Nephron (organoid): ENCODE results near the gene LRRK2.
"Not testable (repeated sequence)": the region's sequence is repeated elsewhere in the genome, so short reads cannot be mapped to it uniquely, and the experiment has no call there.

Source experiments
- H3K27ac Mint-ChIP-seq, 3 experiments: 2 replicates each; pipeline ENCODE4 v1.8.0; 2020; ENCODE audit warnings: mixed read lengths in 3 of 3, mild to moderate bottlenecking in 2 of 3, moderate library complexity in 1 of 3
- H3K27me3 Mint-ChIP-seq: 2 replicates; pipeline ENCODE4 v1.8.0; 2021; ENCODE audit warnings: low read depth, mild to moderate bottlenecking, moderate library complexity, mixed read lengths
- H3K36me3 Mint-ChIP-seq: 2 replicates; pipeline ENCODE4 v1.8.0; 2020; ENCODE audit warnings: low read depth, mixed read lengths
- H3K4me1 Mint-ChIP-seq: 2 replicates; pipeline ENCODE4 v1.8.0; 2020; ENCODE audit warnings: mixed read lengths
- H3K4me3 Mint-ChIP-seq, 3 experiments: 2 replicates each; pipeline ENCODE4 v1.8.0; 2020; ENCODE audit warnings: mild to moderate bottlenecking in 3 of 3, mixed read lengths in 3 of 3, moderate library complexity in 2 of 3
- H3K9me3 Mint-ChIP-seq: 2 replicates; pipeline ENCODE4 v1.8.0; 2020; ENCODE audit warnings: mixed read lengths
- TF ChIP-seq, protein P1 (sequence below), 3 experiments: fragments of 200-600 bp; sonication (generic); IDR thresholded peaks; one replicate each; pipeline ENCODE4 v1.5.0; 2021; ENCODE audit warnings: antibody characterized with exemption in 3 of 3; ENCODE audit not compliant: unreplicated experiment in 3 of 3

The LRRK2 gene

DNA sequence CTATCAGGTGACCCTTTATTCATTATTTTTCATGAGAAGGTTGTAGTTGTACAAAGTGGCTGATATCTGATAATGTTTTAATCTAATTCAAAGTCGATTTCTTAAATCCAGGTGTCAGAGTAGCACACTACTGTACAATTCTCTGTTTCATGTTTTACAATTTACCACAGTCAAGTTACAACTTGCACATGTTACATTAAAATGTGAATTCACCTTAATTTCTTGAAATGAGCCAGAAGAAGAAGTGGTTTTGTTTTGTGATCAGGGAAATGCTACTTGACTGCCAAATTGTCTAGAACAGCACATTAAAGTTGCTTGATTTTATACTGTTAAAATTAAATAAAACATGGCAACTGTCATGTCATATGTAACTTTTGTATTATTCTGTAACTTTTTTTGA is 23.2 kb downstream of the LRRK2 start:
- TF ChIP-seq, protein P1, sequence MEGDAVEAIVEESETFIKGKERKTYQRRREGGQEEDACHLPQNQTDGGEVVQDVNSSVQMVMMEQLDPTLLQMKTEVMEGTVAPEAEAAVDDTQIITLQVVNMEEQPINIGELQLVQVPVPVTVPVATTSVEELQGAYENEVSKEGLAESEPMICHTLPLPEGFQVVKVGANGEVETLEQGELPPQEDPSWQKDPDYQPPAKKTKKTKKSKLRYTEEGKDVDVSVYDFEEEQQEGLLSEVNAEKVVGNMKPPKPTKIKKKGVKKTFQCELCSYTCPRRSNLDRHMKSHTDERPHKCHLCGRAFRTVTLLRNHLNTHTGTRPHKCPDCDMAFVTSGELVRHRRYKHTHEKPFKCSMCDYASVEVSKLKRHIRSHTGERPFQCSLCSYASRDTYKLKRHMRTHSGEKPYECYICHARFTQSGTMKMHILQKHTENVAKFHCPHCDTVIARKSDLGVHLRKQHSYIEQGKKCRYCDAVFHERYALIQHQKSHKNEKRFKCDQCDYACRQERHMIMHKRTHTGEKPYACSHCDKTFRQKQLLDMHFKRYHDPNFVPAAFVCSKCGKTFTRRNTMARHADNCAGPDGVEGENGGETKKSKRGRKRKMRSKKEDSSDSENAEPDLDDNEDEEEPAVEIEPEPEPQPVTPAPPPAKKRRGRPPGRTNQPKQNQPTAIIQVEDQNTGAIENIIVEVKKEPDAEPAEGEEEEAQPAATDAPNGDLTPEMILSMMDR (IDR thresholded peaks at IDR 0.05; ENCODE audit: unreplicated experiment in 3 of 3), result no peak
- Mint-ChIP-seq H3K27me3 (no peaks in the 10 kb centered on the region), H3K9me3 (no peaks in the 10 kb centered on the region), H3K4me3 (no peak overlapping the region), H3K27ac (no peak overlapping the region), H3K36me3 (peaks cover 7% of the 10 kb centered on the region), H3K4me1 (no peaks in the 10 kb centered on the region)

DNA sequence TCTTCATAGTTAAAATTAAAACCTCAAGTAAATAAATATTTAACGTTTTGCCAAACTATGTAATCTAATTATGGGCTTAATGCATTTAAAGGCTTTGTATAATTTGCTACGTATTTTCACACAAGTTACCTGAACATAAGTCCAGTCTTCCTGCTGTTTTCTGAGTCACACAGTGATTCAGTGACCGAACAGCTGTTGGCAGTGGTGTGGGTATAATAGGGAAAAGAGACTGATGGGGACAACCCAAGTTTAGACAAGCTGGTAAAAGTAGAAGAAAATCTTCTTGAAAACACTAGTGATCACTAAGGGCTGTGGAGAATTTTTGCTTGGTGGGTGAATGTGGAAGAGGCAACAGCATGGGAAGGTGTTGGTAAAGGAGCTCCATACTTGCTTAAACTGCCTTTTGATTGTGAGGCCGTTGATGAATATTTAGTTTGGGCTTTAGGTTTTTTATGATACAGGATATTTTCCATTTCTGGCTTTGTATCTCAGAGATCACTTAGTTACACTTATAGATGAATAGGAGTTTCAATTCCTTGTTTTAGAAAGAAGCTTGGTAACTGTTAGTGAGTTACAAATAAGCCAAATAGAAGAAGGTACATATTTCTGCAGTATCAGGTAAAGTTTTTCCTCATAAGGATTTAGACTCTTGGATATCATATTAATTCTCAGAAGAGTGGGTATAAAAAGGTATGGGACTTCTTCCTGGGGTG is 23.9 kb downstream of the LRRK2 start:
- Mint-ChIP-seq H3K9me3 (no peaks in the 10 kb centered on the region), H3K4me3 (no peak overlapping the region), H3K36me3 (peaks cover 7% of the 10 kb centered on the region), H3K27me3 (no peaks in the 10 kb centered on the region), H3K4me1 (no peaks in the 10 kb centered on the region), H3K27ac (no peak overlapping the region)
- TF ChIP-seq, protein P1 (IDR thresholded peaks at IDR 0.05; ENCODE audit: unreplicated experiment in 3 of 3), result no peak

DNA sequence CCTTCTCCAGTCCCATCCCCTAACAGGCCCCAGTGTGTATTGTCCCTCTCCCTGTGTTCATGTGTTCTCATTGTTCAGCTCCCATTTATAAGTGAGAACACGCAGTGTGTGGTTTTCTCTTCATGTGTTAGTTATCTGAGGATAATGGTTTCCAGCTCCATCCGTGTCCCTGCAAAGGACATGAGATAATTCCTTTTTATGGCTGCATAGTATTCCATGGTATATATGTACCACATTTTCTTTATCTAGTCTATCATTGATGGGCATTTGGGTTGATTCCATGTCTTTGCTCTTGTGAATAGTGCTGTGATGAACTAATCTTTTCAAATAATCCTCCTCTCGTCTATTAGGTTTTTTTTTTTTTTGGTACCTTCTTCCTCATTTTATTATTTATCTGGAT is 25.9 kb downstream of the LRRK2 start:
- H3K36me3 Mint-ChIP-seq, H3K9me3 Mint-ChIP-seq, H3K27ac Mint-ChIP-seq, H3K27me3 Mint-ChIP-seq, H3K4me3 Mint-ChIP-seq, H3K4me1 Mint-ChIP-seq: not testable (repeated sequence)

DNA sequence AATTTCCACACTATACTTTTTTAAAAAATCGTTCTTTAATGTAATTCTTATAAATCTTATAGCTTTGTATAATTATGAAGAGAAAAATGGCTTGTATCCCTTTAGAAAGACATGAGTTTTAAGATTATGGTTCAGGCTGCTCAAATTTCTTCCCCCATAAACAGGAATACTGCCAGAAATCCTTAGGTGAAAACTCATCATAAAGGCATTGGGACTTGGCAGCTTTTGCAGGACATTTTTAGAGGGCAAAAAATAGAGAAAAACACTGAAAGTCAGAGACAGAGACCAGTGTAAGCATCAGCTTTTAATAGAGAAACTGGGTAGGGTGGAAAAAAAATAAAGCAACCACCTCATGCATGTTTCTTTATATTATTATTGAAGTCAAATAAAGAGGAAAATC is 29.1 kb downstream of the LRRK2 start:
- H3K27me3 Mint-ChIP-seq, result no peaks in the 10 kb centered on the region
- H3K27ac Mint-ChIP-seq, result no peak overlapping the region

DNA sequence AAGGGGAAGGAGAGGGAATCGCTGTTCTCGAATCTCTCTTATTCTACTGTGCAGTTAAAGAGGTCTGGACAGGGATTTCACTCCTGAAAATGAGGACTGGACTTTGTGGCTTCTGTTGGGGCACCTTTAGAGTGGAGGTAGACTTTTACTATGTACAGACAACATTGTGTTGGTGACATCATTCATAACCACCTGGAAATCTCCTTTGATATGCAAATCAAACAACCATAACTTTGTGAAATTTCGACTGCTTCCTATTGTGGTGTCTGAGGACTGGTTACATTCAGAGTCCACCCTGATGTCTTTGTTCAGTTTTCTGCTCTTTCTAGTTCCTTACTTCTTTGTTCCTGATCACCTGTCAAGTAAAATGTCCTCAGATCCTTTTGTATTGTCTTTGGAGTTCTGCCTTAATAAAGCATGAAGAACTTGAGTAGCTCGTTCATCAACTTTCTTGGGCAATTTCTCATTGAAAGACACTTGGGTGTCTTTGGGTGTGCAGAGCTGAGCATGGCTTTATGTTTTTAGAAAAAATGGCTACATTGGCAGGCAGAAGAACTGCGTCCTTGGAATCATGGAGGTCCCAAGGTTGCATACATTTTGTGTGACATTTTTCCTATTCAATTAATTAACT is 29.8 kb downstream of the LRRK2 start:
- no peaks in the 10 kb centered on the region for H3K4me1 Mint-ChIP-seq
- TF ChIP-seq, protein P1 (IDR thresholded peaks at IDR 0.05; ENCODE audit: unreplicated experiment in 3 of 3), result no peak
- H3K4me3 Mint-ChIP-seq, result no peak overlapping the region
- H3K27ac Mint-ChIP-seq, result no peak overlapping the region
- peaks cover 5% of the 10 kb centered on the region for H3K36me3 Mint-ChIP-seq
- H3K27me3 Mint-ChIP-seq, result no peaks in the 10 kb centered on the region
- H3K9me3 Mint-ChIP-seq, result no peaks in the 10 kb centered on the region

More for the DNA sequence above, 29.1 kb downstream of the LRRK2 start:
- Mint-ChIP-seq H3K36me3 (peaks cover 5% of the 10 kb centered on the region), H3K4me1 (no peaks in the 10 kb centered on the region), H3K4me3 (no peak overlapping the region), H3K9me3 (no peaks in the 10 kb centered on the region)
- TF ChIP-seq, protein P1 (IDR thresholded peaks at IDR 0.05; ENCODE audit: unreplicated experiment in 3 of 3), result no peak

DNA sequence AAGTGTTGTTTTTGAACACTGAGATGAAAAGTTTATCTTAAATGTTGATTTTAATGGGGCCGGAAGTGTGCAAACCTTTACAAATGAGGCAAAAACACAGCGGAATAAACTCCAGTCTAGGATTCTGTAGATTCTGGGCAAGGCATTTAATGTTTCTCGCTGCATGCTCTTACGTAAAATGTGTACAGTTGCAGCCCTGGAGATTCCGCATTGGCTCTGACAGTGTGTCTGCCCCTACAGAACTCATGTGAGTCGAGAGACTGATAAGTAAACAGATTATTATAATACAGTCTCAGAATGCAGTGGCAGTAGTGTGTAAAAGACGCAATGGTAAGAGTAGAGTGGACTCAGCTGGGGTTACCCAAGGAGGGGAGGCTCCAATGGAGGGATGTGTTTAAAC is 33.6 kb downstream of the LRRK2 start:
- H3K4me3 Mint-ChIP-seq, result no peak overlapping the region
- TF ChIP-seq, protein P1 (IDR thresholded peaks at IDR 0.05; ENCODE audit: unreplicated experiment in 3 of 3), result no peak

More for the DNA sequence above, 33.6 kb downstream of the LRRK2 start:
- no peaks in the 10 kb centered on the region for H3K9me3 Mint-ChIP-seq
- H3K36me3 Mint-ChIP-seq, result no peaks in the 10 kb centered on the region
- no peaks in the 10 kb centered on the region for H3K4me1 Mint-ChIP-seq
- H3K27ac Mint-ChIP-seq, result no peak overlapping the region
- no peaks in the 10 kb centered on the region for H3K27me3 Mint-ChIP-seq
